Panc1 (cell line): ENCODE data around the gene TSC2. TPM values are rescaled to one million over a fixed set of nuclear protein-coding genes. Genes with fewer than 3 reads are reported as not detected.

ENCODE experiments used
- ATAC-seq: fragments of 200-7000 bp; cut with Tn5 transposase; 2 replicates; pipeline ENCODE4 v1.9.1; 2020; ENCODE audit warnings: mild to moderate bottlenecking, moderate library complexity
- BruUV-seq: library from RNA; stranded (reverse); fragments of 400-500 nt; replicated peaks from 2 replicates; lab custom pipeline; 2021; lab: Mats Ljungman, UMichigan
- CTCF ChIA-PET: fragments of 300-600 bp; sonication (Branson Sonifier 250); formaldehyde crosslinking; loops from one replicate; lab custom pipeline; 2022; ENCODE audit warnings: antibody characterized with exemption; lab: Charles Lee
- POLR2A ChIA-PET: fragments of 300-600 bp; sonication (Branson Sonifier 250); formaldehyde crosslinking; loops from one replicate; lab custom pipeline; 2022; ENCODE audit warnings: antibody characterized with exemption; lab: Charles Lee
- DNase-seq: peaks from one replicate; pipeline ENCODE4 v3.0.0-alpha.2; 2010; ENCODE audit warnings: low read depth, low spot score
- H3K27ac ChIP-seq: 2 replicates; pipeline ENCODE4 v1.5.1; 2011; ENCODE audit warnings: mild to moderate bottlenecking, low read length, inconsistent platforms
- H3K27me3 ChIP-seq: fragments of 200-500 bp; sonication (Bioruptor generic); 2 replicates; pipeline ENCODE4 v1.6.0; 2014; ENCODE audit warnings: low read length, inconsistent platforms; ENCODE audit not compliant: control insufficient read depth, insufficient read depth
- H3K36me3 ChIP-seq: fragments of 200-500 bp; sonication (Bioruptor generic); 2 replicates; pipeline ENCODE4 v1.5.1; 2014; ENCODE audit warnings: inconsistent platforms, mild to moderate bottlenecking, low read length, moderate library complexity; ENCODE audit not compliant: control insufficient read depth, insufficient read depth
- H3K4me1 ChIP-seq: 2 replicates; pipeline ENCODE4 v1.5.1; 2011; ENCODE audit warnings: inconsistent platforms, mild to moderate bottlenecking, low read length, moderate library complexity; ENCODE audit not compliant: control insufficient read depth, insufficient read depth
- H3K4me3 ChIP-seq, 2 experiments: 2 replicates each; pipeline ENCODE4 v1.5.1; 2011 to 2012; ENCODE audit warnings: low read depth in 2 of 2, low read length in 2 of 2, mild to moderate bottlenecking in 2 of 2, inconsistent platforms in 1 of 2, moderate library complexity in 1 of 2
- H3K9me3 ChIP-seq: fragments of 200-500 bp; sonication (Bioruptor generic); 2 replicates; pipeline ENCODE4 v1.5.1; 2014; ENCODE audit warnings: low read depth, mild to moderate bottlenecking, inconsistent platforms, low read length, moderate library complexity; ENCODE audit not compliant: control insufficient read depth, insufficient read depth
- POLR2AphosphoS5 ChIP-seq: IDR thresholded peaks from 2 replicates; pipeline ENCODE4 v1.6.1; 2012; ENCODE audit warnings: mild to moderate bottlenecking, low read depth, low read length, moderate library complexity
- SIN3A ChIP-seq: IDR thresholded peaks from 2 replicates; pipeline ENCODE4 v1.6.1; 2012; ENCODE audit warnings: low read depth, mild to moderate bottlenecking, low read length, moderate library complexity, borderline replicate concordance; ENCODE audit not compliant: insufficient read depth
- TCF7L2 ChIP-seq: IDR thresholded peaks from 2 replicates; pipeline ENCODE4 v1.6.1; 2011; ENCODE audit warnings: mild to moderate bottlenecking, low read depth, low read length, inconsistent platforms
- in situ Hi-C: cut with HindIII; loops from 2 replicates; pipeline ENCODE4 v1.10.0; 2016; ENCODE audit warnings: low sequenced_read_pairs, low pct_unique_long_range_greater_than_20kb
- intact Hi-C: fragments of 100-400 bp; cut with micrococcal nuclease; formaldehyde crosslinking; loops from one replicate; pipeline ENCODE4 v1.10.0; 2022; ENCODE audit not compliant: unreplicated experiment
- total RNA-seq: library from RNA; stranded (reverse); gene quantifications from one replicate; pipeline ENCODE4 v1.2.1, GENCODE V29; 2021; ENCODE audit not compliant: unreplicated experiment
- TF ChIP-seq, protein P1 (sequence below), 2 experiments: IDR thresholded peaks; 2 replicates each; pipeline ENCODE4 v1.6.1; 2011 to 2012; ENCODE audit warnings: low read depth in 2 of 2, control low read depth in 1 of 2, low read length in 1 of 2, mild to moderate bottlenecking in 1 of 2, moderate library complexity in 1 of 2; ENCODE audit not compliant: insufficient read depth in 1 of 2
- TF ChIP-seq, protein P2 (sequence below): fragments of 450-650 bp; IDR thresholded peaks from 2 replicates; pipeline ENCODE4 v1.5.1; 2017; ENCODE audit warnings: mild to moderate bottlenecking

The TSC2 gene
- total RNA-seq, 1 experiment from 2014 or later, result 115 TPM

DNA sequence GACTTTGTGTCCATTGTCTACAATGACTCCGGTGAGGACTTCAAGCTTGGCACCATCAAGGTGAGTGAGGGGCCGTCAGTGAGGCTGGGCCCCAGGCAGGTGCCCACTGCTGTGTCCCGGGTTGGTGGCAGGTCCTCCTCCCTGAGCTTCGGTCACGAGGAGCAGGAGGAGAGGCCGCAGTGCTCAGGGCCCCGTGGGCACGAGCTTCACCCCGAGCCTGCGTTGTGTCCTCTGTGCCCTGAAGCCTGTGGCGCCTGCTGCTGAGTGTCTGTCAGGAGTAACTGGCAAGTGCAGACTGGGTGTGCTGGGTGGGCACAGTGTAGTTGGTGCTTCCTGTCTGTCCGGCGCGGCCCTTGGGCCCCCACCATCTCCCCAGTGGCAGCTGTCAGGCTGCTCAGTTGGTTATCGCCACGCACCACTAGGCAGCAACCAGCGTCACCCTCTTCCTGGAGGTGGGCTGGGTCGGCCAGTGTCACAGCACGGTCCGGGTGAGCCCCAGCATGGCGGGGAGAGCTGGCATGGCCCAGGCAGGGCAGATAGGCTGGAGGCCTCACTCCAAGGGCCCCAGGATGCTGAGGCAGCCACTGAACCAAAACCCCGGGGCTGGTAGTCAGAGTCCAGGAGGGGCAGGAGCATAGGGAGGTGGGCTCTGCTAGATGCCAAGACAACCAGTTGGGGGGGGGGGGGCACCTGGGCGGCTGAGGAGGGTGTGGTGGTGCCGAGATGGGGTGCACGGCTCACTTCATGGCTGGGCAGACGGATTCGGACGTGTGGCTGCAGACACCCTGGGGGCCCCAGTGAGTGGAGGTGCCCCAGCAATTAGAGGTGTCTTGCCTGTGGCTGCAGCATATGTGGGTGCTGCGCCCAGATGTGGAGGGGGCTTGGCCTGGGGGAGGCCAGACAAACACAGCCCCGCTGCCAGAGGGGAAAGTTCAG lies 39.3 kb downstream of the TSC2 start:
- ChIA-PET CTCF (no interaction called here), POLR2A (no interaction called here)
- no peaks in the 10 kb centered on the region for H3K27me3 ChIP-seq
- in situ Hi-C loops (no loop called here), intact Hi-C loops (no loop called here)
- ATAC-seq (no peak), DNase-seq (no peak)
- H3K4me1 ChIP-seq, result 0 out of 2 replicates have a peak, but pooled peaks cover 14% of the 10 kb centered on the region
- H3K27ac ChIP-seq, result no peak overlapping the region
- H3K9me3 ChIP-seq, result no peaks in the 10 kb centered on the region
- H3K36me3 ChIP-seq, result no peaks in the 10 kb centered on the region
- BruUV-seq, result no TSS peak
- no peak overlapping the region for H3K4me3 ChIP-seq
- TF ChIP-seq, protein P1, sequence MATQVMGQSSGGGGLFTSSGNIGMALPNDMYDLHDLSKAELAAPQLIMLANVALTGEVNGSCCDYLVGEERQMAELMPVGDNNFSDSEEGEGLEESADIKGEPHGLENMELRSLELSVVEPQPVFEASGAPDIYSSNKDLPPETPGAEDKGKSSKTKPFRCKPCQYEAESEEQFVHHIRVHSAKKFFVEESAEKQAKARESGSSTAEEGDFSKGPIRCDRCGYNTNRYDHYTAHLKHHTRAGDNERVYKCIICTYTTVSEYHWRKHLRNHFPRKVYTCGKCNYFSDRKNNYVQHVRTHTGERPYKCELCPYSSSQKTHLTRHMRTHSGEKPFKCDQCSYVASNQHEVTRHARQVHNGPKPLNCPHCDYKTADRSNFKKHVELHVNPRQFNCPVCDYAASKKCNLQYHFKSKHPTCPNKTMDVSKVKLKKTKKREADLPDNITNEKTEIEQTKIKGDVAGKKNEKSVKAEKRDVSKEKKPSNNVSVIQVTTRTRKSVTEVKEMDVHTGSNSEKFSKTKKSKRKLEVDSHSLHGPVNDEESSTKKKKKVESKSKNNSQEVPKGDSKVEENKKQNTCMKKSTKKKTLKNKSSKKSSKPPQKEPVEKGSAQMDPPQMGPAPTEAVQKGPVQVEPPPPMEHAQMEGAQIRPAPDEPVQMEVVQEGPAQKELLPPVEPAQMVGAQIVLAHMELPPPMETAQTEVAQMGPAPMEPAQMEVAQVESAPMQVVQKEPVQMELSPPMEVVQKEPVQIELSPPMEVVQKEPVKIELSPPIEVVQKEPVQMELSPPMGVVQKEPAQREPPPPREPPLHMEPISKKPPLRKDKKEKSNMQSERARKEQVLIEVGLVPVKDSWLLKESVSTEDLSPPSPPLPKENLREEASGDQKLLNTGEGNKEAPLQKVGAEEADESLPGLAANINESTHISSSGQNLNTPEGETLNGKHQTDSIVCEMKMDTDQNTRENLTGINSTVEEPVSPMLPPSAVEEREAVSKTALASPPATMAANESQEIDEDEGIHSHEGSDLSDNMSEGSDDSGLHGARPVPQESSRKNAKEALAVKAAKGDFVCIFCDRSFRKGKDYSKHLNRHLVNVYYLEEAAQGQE (IDR thresholded peaks at IDR 0.05; ENCODE audit: insufficient read depth in 1 of 2, low read depth in 2 of 2, low read length in 1 of 2), result no peak
- TF ChIP-seq SIN3A (0 out of 2 replicates have a peak, but pooled peaks have one; percentile 26), TCF7L2 (no peak), POLR2AphosphoS5 (no peak; the same call in 1 of the 2 replicates)

DNA sequence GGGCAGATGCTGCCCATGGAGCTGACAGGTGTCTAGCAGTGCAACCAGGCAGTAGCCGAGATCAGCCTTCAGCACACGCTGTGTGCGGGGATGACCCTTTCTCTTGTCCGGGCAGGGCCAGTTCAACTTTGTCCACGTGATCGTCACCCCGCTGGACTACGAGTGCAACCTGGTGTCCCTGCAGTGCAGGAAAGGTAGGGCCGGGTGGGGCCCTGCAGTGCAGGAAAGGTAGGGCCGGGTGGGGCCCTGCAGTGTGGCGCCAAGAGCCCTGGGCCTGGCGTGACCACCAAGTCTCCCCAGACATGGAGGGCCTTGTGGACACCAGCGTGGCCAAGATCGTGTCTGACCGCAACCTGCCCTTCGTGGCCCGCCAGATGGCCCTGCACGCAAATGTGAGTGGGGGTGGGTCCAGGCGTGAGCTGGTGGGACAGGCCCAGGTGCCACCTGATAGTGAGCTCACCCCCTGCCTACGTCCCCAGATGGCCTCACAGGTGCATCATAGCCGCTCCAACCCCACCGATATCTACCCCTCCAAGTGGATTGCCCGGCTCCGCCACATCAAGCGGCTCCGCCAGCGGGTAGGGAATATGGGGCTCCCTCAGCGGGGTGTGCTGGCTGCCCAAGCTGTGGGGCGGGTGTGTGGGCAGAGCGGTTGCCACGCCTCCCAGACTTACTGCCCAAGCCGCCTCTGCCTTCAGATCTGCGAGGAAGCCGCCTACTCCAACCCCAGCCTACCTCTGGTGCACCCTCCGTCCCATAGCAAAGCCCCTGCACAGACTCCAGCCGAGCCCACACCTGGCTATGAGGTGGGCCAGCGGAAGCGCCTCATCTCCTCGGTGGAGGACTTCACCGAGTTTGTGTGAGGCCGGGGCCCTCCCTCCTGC lies 40.2 kb downstream of the TSC2 start:
- H3K27me3 ChIP-seq, result no peaks in the 10 kb centered on the region
- H3K27ac ChIP-seq, result no peak overlapping the region
- TF ChIP-seq, protein P1 (IDR thresholded peaks at IDR 0.05; ENCODE audit: insufficient read depth in 1 of 2, low read depth in 2 of 2, low read length in 1 of 2), result 0 out of 4 replicates have a peak, but pooled peaks of 1 of the 2 experiments have one; percentile 37
- TF ChIP-seq, protein P2, sequence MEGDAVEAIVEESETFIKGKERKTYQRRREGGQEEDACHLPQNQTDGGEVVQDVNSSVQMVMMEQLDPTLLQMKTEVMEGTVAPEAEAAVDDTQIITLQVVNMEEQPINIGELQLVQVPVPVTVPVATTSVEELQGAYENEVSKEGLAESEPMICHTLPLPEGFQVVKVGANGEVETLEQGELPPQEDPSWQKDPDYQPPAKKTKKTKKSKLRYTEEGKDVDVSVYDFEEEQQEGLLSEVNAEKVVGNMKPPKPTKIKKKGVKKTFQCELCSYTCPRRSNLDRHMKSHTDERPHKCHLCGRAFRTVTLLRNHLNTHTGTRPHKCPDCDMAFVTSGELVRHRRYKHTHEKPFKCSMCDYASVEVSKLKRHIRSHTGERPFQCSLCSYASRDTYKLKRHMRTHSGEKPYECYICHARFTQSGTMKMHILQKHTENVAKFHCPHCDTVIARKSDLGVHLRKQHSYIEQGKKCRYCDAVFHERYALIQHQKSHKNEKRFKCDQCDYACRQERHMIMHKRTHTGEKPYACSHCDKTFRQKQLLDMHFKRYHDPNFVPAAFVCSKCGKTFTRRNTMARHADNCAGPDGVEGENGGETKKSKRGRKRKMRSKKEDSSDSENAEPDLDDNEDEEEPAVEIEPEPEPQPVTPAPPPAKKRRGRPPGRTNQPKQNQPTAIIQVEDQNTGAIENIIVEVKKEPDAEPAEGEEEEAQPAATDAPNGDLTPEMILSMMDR, result no peak
- TF ChIP-seq TCF7L2 (no peak), POLR2AphosphoS5 (peak; percentile 47), SIN3A (0 out of 2 replicates have a peak, but pooled peaks have one; percentile 16)
- POLR2A ChIA-PET, result interaction anchor here (0.5 kb wide), 1 partner anchor 77 kb away, joined by 4 read pairs; no protein-coding TSS in a partner anchor
- CTCF ChIA-PET, result no interaction called here
- 0 out of 2 replicates have a peak, but pooled peaks cover 14% of the 10 kb centered on the region for H3K4me1 ChIP-seq
- ATAC-seq, result no peak
- no TSS peak for BruUV-seq
- DNase-seq, result no peak
- H3K9me3 ChIP-seq, result no peaks in the 10 kb centered on the region
- no peak overlapping the region for H3K4me3 ChIP-seq
- intact Hi-C loops, result no loop called here
- H3K36me3 ChIP-seq, result no peaks in the 10 kb centered on the region
- in situ Hi-C loops, result no loop called here
